HG02981 (cell line): ENCODE measurements around the gene PPP2R5E.

Experiments used
- ATAC-seq: cut with Tn5 transposase; IDR thresholded peaks from one replicate; pipeline ENCODE4 v1.9.1; 2021; ENCODE audit warnings: mild to moderate bottlenecking, moderate library complexity; ENCODE audit not compliant: unreplicated experiment

PPP2R5E gene

DNA sequence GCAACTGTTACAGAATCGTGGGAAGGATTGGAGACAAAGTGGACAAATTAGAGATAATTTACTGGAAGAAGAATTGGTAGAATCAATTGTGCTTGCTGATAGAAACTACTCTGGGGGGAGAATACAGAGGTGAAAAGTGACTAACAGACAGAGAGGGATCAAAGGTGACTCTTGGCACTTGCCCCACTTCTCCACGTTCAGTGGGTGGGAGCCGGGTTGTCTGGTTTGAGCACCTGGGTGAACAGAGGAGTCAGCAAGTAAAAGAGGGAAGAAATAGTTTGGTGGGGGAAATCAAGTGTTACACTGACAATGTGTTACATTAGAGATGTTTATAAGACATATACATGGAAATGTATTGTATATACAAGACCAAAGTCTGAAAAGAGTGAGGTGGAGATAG lies 69.1 kb downstream of the PPP2R5E start:
- ATAC-seq, result no peak

DNA sequence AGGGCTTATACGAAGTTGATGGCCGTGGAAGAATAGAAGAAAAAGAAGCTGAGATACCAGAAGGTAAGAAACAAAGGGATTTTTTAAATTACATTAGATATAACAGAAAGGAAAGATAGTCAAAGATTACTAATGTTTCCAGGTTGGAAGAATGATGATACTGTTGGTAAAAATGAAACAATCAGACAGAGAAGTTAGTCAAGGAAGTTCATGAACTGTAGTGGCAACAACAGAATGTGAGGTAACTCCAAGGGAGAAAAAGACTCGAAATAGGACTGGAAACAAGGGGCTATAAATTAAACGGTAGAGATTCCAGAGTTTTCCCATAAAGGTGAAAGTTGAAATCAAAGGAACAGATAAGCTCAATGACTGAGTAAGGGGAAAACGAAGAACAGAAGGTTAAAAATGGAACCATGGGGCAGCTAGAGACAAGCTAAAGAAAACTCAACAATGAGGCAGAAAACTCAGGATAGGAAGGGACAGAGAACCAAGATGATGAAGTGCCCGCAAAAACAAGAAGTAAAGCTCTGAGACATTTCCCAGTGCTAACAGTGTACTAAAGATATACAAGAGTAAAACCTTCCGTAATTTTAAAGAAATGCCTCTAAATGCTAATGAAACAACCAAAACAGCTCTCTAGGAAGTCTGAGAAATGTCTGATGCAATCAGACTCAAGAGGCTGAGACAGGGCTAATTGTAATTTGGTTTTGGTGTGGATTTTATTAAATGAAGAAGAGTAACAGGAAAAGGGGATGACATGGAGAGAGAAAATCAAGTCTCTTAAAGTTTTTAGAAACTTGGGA lies 70.0 kb downstream of the PPP2R5E start:
- ATAC-seq, result no peak

DNA sequence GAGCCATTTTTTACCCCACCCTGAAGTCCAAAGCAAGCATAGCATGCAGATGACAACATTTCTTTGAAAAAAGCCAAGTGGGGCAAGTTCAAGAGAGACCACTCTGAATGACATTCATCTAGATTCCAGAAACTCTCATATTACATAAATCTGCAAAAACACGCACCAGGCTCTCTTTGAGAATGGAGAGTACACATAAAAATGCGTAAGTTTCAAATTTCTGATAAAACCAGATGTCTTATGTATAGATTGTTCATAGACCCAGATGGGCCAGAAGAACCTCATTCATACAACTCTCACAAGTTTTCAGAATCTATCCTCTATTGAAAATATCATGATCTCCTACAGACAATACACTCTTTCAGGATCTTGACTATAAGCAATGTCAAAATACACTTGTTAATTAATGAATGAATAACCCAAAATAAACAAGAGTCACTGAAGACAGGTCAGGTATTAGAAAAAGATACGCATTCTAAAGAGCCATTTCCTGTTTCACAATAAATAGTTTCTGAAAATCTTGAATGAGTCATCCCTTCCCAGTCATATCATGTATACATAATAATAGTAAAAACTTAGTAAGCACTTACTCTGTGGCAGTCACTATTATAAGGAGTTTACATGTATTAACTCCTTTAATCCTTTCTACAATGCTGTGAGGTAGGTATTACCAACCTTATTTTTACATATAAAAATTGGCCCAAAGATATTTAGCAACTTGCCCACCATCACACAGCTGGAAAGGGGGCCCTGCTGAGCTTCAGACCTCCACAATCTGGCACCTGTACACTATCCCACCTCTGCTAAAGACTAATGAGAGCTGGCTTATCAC lies 72.0 kb downstream of the PPP2R5E start:
- ATAC-seq, result peak; percentile 90

DNA sequence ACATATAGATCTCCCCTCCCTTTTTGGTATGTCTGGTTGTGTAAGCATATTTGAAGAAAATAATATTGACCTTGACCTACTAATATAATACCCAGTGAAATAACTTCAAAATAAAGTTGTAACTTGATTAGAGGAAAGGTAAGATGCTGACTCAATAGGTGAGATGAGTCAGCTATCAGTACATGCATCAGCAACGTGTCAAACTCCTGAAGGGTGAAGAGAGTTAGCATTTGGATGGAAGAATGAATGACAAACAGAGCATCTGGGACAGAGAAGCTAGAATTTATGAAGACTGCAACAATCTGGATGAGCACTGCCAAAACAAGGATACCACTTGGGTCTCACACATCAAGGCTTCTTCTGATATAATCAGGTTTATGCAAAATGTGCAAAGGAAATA lies 74.9 kb downstream of the PPP2R5E start:
- ATAC-seq, result no peak

DNA sequence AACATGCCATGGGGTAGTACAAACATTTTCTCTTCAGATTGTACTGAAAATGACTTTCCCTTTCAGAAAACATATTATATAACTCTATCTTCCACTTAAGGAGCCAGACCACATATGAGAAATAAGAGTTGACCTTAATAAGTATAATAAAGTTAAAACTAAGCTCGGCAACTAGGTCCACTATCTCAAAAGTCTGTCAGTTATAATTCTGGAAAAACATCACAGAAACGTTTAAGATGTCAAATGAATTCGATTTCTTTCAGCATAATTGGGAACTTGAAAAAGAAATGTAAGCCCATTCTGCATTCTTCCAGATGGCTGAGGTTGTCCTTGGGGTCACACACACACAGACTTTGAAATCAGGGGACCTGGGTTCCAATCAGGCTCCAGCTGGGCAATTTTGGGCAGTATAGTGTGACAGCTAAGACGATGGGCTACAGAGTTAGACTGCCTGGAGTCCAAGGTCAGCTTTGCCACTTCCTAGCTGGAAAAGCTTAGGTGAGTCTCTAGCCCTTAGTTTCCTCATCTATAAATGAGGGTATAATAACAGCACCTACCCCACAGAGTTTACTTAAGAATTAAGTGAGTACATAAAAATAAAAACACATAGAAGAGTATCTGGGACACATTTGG lies 75.6 kb downstream of the PPP2R5E start:
- ATAC-seq, result no peak

DNA sequence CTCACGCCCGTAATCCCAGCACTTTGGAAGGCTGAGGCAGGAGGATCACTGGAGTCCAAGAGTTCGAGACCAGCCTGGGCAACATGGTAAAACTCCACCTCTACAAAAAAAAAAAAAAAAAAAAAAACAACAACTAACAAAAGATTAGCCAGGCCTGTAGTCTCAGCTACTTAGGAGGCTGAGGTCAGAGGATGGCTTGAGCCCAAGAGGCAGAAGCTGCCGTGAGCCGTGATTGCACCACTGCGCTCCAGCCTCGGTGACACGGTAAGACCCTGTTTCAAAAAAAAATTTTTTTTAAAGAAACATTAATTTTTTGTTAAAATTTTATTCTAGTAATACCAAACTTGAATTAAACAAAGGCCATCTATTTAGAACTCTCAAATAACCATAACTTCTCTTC lies 77.8 kb downstream of the PPP2R5E start:
- ATAC-seq, result no peak

DNA sequence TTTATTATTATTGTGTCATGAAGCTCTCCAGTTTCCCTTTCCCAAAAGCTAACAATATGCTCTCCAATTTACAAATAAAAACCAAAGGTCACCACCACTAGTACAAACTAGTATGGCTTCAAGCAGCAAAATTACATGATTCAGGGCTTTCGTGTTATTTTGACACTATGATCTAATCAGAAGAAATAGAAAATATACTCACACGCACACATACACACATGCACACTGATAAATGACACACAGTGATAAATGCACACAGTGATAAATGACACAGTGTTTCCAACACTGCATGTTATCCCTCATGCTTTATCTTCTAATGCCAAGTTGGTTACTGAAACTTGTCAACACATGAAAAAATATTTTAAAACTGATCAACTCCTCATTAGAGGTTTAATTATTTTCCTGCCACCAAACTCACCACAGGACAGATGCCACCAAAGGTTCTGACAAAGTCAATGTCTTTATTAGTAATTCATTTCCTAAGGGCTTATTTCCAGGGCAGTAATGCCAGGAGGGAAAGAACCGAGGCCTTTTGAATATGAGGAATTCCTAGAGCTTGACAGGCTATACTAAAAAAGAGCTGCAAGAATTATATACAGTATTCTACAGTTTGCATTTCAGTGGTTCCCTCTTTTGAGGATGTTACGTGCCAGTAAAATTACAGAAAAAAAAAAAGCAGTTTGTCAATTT lies 82.4 kb downstream of the PPP2R5E start:
- ATAC-seq, result no peak

DNA sequence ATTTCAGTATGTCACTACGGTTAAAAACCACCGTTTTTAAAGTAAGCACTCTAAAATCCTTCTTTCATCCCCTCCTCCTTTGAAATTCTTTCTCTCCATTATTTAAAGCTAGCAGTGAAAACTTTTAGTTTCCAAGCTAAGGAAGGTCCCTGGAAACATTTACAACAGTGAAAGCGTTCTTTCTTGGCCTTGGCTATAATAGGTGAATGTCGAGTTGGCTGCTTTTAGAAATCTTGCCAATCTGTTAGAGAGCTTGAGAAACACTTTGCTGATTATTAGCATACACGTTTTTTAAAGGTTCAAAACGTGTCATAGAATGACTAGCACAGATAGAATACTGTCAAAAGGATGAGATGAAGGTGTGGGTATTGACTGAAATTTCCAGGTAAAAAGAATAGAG lies 83.4 kb downstream of the PPP2R5E start:
- ATAC-seq, result no peak

DNA sequence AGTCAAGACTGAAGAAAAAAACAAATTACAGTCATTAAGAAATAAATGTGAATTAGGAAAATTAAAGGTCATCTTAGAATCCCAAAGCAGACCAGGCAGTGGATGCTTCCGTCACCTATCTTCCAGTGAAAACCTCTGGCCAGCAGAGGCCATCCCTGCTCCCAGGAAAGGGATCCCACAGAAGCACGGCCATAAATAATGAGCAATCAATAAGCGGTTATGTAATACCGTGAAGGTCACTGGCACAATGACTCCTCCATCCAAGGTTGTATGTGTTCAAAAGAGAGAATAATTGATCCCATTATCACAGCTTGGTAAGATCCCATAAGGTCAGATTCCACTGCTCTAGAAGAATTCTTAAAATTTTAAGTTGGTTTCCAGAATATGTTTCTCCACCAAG lies 85.7 kb downstream of the PPP2R5E start:
- ATAC-seq, result no peak

DNA sequence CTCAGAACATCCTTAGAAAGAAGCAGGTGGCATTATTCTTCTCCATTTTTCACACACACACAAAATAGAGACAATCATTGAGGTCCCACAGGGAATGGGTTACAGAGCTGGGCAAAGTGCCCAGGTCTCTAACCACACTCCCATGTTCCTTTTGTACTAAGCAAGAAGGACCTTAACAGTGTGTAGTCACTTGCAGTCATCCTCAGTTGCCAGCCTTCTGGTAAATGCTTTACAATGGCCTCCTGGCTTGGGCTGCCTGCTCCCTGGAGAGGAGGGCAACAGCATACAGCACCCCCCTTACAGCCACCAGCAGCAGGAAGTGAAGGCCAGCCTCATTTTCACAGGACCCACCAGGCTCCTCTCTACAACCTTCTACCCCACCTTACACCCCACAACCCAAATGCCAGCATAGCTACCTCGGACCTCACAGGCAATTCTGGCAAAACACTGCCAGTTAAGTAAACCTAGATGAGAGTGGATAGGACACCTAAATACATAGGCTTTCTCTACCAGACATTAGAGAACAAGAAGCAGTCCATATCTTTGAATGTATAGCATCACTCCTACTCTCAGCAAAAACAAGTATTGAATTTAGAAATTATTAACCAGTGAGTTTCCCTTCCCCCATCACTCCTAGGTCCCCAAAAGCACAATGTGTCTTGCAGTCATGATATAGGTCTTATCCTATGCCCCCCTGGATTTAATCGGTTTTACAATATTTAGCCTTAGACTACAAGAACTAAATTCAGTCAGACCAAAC lies 88.1 kb downstream of the PPP2R5E start:
- peak; percentile 68 for ATAC-seq

DNA sequence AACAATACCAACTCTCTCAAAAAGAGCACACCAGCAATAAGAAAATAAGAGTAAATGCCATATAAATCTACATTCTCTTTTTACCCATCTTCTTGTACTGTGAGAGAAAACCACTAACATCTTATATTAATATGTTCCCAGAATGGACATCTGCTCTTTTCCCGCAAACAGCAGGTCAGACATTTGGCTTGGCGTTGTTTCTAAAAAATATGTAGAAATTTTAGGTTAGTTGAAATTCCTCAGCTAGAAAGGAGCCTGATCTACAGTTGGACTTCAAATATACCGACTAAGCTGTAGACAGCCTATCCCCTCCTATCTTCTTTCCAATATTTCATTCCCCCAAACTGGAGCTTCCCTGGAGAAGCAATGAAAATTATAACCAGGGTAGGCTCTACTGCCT lies 88.7 kb downstream of the PPP2R5E start:
- no peak for ATAC-seq

DNA sequence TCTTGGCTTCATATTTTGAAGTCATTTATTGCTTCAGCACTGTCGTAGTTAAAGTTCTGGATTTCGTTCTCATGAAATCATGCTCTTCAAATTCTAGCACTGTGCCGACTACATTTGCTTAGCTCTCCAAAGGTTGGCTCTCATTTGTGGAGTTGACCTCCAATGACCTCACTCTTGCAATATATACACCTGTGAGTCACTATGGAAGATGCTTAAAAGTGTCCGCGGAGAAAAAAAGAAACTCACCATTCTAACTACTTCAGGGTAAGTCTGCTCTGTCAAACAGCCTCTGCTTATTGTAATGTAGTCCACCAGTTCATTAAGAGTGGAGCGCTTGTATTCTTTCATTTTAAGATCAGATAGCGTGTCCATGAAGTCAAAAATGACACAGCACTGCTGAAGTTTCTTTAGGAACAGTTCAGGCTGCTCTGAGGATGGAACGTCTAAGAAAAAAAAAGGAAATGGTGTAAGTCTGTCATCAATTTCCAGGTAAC lies 89.7 kb downstream of the PPP2R5E start:
- ATAC-seq, result no peak

DNA sequence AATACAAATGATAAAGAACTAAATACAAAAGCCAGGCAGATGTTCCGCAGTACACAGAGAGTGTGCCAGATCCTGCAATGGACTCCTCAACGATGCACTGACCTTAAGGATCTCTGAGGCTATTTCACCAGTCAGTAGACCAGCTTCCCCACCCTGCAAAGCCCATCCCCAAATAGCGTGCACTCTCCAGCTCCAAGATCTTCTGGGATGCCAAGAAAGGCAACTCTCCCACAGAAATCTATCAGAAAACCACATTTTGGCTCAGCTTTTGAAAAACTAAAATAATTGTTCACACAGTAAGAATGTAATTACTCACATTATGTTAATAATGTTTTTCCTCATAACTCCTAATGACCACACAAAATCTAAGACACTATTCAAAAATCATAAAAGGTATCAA lies 90.4 kb downstream of the PPP2R5E start:
- ATAC-seq, result no peak

DNA sequence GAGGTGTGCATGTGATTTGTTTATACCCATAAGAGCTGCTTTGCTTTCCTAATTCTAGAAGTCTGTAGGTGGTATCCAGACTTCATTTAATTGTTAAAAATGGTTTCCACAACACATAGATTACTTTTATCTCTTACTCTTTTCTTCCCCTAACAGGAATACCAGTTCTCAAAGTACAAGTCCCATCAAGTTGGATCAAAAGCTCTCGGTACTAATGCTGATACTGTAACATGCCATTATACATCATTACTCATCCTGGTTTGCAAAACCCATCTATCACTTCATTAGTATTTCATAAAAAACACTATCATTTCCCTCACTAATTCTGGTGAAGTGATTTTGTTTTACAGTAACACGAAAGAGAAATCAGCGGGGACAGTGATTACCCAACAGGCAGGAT lies 94.3 kb downstream of the PPP2R5E start:
- no peak for ATAC-seq

DNA sequence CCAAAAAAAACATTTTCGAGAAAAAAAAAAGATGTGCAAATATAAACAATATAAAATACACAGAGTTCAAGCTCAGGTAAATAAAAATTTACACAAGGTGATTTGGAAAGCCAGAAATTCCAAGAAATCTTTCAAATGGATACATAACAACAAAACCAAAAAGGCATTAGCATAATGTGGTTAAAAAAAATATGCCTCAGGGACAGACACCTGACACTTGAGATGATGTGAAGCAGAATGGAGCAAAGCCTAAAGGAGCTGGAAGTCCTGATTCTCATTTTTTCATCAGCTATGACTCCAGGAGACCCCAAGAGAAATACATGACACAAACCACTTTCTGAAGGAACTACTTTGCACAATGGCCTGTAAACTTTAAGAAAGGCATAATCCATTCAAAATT lies 98.6 kb downstream of the PPP2R5E start:
- no peak for ATAC-seq

DNA sequence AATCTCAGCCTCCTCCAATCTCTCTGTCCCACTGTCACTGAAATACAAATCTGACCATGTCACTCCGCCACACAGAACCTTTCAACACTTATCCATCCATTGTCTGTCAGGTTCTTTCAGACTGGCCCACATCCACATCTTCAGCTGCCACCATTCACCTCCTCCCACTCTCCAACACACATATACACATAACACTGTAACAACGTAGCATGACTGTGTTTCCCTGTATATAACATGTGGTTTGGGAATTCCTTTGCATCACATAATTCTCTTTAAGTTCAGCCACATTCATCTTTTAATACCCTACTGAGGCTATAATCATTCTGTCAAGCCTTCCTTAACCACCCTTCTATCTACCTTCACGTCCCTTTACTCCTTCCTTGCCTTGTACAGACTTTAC lies 99.2 kb downstream of the PPP2R5E start:
- no peak for ATAC-seq

DNA sequence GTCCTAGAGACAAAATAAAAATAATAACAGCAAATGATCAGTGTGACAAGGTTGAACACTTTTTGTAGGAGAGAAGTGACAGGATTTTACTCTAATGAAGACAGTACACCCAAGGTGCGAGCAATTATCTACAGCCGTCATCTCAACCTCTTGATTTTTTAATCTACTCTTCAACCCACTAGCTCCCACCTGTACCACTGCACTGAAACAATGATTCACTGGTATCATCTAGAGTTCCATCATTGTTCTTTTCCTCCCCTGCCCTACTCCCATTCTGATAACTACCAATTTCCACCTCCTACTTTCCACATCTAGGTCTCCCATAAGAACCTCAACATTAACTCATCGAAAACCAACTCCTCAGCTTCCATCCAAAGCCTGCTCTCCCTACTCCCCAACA lies 99.8 kb downstream of the PPP2R5E start:
- ATAC-seq, result no peak

DNA sequence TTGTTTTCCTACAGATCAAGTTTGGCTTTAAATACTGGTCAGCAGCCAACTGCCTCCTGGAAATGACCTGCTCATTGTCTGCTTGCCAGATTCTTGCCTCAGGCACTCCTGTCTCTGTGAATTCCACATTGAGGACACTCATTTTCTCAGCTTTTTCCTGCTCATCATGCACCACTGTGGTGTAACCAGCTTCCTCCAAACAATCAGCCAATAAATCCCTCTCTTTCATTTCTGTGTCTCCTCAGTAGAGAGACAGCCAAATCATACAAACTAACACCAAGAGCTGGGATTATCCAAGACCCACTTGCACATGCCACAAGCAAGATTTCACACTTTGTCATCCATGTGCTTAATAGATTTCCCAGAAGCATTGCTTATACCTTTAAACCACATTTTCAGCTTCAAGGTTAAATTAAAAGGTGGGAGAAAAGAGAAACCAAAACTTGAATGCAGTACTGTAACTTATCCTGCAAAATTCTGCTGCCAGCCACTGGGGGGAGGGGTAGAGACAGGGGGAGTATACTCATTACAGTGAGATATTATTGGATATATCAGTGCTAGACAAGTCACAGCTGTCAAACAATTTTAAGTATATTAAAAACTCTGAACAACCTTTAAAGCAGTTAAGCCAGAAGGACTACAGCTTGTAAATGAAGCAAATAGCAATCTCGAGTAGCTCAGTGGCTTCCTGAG lies 105.0 kb downstream of the PPP2R5E start:
- no peak for ATAC-seq

DNA sequence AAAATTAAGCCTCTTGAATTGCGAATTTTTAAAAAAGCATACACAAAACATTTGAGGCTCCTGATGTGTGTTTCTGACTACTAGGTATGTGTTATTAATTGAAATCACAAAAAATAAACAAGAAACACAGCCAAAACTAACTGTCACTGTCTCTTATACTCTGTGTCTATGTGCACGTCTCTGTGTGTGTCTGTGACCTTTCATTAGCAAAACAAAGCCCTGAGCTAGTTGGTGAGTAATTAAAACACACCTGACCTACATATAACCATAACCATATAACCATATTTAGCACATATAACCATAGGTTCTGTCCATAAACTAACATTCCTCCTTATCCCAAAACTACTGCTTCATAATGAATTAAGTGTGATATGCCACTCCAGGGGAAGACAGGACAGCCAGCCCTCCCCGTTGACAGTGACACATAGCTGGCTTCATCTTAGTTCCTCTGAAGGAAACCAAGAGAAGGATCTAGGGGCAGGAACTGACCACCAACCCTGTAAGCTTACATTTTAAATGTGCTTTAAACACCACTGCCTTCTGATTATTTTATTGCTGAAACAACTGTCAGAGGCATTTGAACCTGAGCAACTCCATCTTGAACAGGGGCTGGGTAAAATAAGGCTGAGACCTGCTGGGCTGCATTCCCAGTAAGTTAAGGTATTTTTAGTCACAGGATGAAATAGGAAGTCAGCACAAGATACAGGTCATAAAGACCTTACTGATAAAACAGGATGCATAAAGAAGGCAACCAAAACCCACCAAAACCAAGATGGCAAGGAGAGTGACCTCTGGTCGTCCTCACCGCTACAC lies 106.7 kb downstream of the PPP2R5E start:
- ATAC-seq, result no peak
